HG03064 (cell line): ENCODE measurements around the gene MAN1A1.
"Not testable (repeated sequence)": the region's sequence is repeated elsewhere in the genome, so short reads cannot be mapped to it uniquely, and the experiment has no call there.

Experiments
- ATAC-seq: cut with Tn5 transposase; IDR thresholded peaks from one replicate; pipeline ENCODE4 v1.9.1; 2021; ENCODE audit warnings: low read depth; ENCODE audit not compliant: unreplicated experiment

Gene MAN1A1

DNA sequence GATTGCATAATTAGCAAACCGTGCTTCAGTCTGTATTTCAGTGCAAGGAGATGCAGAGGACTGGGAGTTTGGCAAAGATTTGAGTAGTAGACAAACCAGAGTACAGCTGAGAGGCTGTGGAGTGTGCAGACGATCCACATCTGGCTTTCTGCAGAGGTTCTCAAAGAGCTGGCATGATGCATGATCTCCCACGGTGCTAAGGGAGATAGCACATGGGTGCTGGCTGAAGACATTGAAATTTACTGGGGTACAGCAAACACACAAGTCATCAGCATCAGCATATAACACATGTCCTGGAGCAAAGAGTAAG, 192.1 kb downstream of the MAN1A1 start:
- ATAC-seq, result no peak

DNA sequence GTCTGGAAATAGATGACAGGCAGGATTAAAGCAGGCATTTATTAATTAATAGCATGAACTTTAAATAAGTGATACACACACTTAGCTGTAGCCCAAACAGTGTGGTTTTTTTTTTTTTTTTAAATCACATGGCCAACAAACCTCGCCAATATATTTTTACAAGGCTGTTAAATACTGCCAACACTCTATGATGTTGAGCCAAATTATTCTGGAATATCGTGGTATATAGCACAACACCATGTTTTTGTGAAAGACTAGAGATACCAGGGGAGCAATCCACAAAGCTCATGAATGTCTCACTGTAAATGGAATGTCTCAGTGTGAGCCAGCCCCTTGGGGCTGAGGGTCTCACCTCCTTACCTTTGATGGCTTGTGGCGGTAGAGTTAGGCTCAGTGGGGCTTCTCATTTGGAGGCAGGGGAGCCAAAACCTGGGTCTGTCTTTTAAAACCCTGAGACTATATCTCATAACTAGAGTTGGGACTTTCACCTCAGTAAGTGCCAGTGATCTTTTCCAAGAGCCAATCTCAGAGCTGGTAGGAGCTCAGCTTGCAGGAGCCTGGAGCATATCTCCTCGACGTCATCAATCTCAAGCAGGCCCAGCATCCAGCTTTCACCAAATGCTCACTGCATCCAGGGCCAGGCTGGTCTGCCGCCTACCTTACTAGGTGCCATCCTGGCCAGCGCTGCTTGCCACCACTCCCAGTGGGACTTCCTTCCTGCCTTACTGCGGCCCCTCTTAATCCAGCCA, 192.6 kb downstream of the MAN1A1 start:
- no peak for ATAC-seq

DNA sequence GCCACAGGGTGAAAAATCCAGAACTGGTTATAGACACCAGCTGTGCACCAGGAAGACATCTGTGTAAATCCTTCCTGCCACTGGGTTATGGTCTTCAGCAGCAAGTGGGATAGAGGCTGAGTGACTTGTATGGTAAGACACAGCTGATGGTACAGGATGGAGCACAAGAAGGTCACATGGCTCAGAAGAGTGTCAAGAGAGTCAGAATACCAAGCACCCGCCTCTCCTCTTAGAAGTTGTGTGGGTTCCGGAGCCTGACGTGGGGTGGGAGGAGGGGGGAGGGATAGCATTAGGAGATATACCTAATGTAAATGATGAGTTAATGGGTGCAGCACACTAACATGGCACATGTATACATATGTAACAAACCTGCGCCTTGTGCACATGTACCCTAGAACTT, 193.5 kb downstream of the MAN1A1 start:
- ATAC-seq, result not testable (repeated sequence)

DNA sequence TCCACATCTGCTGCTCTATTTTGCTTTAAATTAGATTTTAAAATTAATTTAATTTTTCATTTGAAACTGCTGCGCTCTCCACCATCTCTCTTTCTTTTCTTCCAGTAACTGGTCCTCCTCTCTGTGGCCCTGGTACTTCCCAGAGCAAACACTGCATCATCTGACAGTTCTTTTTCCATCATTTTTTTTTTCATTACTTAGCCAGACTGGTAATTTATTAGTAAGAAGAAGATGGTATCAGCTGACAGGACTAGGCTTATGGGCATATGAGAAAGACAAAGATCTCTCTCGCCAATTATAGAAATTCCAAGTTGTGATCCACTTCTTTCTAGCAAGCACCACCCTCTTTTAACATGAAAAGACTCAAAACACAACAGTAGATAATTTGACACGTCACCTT, 197.4 kb downstream of the MAN1A1 start:
- ATAC-seq, result no peak

DNA sequence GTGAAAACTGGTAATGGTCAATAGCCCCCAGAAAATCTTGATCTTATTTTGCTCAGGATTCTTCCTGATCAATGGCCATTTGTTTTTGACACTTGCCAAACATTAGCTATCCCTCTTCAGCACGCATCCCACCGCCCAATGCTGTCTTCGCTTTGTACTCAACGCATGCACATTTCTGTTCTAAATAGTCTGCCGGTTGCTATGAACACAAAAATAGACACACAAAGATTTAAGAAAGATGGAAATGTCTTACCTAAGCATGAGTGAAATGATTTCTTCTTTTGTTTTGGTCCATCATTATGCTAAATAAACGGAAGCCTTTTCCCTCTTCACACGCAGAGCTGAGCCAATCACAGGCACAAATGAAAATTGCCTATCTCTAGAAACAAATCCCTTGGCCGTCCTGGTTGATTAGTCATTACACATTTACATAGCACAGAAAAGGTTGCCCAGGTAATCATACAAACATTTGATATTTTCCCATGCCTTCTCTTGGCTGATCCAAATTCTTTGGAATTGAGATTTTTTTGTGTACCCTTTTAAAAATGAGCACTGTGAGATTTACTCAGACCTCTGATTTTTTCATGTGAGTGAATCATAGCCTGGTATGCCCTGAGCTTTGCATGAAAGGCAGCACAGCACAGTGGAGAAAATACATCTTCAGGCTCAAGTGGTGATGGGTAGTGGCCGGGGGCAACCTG, 200.6 kb downstream of the MAN1A1 start:
- no peak for ATAC-seq

DNA sequence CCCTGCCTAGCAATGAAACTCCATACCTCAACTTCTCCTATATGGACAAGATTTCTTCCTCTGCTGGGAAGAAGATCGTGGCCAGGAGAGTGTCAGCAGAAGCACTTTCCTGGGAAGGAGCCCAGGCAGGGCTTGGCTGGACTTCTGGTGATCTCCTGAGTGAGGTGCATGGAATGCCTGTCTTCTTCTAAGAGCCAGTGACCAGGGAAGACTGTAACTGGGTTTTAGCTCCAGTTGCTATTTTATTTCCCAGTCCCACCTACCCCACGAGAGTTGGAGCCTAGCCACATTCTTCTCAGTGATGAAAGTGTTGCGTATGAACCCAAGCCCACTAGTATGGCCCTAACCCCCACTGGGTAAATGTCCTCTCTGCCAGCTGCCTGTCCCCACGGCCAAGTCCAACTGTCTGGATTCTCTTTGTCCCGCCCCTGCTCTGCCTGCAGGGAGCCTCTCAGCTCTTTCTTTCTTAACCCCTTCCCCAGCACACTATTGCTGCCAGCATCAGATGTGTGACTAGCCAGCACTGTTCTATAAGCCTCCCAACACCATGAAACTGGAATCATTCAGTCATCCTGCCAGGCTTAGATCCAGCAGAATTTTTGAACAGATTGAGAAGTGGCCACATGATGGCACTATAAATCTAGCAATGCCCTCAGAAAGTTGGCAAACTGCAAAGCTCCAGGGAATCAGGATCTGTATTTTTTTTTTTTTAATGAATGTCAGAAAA, 201.3 kb downstream of the MAN1A1 start:
- ATAC-seq, result no peak

GRCh38 chr6:119147101-119148053, 202.2 kb downstream of the MAN1A1 start:
- ATAC-seq, result peak; percentile 93

GRCh38 chr6:119145111-119145510, 204.4 kb downstream of the MAN1A1 start:
- no peak for ATAC-seq

DNA sequence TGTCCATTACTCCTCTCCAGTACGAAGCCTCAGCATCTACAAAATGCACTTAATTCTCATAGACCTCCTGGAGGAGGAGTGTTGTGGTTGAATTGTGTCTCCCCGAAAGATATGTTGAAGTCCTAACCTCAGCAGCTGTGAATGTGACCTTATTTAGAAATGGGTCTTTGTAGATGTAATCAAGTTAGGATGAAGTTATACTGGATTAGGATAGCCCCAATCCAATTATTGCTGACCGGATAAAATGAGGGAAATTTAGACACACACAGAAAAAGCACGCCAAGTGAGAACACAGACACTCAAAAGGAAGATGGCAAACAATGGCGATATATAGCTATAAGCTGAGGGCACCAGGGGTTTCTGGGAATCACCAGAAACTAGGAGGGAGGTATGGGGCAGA, 206.9 kb downstream of the MAN1A1 start:
- no peak for ATAC-seq

GRCh38 chr6:119142041-119142440, 207.5 kb downstream of the MAN1A1 start:
- no peak for ATAC-seq

DNA sequence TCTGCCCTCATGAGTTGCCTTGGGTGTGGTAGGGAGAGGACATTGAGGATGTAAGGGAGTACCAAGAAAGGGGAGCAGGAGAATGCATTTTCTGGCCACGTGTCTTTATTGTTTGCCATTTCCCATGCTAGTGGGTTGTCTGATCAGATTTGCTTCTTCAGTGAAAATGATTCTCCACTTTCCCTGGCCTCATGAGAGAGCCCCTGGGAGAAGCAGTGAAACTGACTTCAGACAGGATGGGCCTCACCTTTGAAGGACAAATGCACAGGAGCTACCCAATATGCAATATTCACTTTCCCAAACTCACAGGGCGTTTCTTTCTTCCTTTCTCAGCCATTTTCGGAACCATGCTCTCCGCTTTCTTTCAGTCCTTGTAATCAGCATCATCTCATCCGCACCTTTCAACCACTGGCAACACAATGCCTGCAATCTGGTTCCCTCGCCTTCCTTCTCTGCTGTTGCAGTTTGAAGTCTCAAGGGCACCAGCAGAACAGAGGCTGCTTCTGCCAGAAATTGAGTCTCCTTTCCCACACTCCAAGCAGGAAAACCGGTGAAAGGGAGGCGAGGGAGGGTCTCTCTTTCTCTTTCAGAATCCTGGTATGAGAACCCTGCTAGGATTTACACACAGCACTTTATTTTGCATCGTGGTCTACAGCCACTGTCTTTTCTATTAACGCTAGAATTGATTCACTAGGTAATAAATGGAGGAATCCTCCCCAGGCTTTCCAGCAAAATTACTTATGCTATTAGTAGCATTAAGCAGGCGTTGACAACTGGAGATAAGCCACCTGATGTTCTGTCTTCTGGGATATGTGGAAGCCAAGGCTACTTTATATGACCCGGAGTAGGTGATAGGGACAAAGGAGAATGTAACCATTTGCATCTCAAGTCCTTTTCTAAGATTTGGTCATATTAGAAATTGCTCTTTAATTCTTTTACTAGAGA, 209.1 kb downstream of the MAN1A1 start:
- no peak for ATAC-seq

DNA sequence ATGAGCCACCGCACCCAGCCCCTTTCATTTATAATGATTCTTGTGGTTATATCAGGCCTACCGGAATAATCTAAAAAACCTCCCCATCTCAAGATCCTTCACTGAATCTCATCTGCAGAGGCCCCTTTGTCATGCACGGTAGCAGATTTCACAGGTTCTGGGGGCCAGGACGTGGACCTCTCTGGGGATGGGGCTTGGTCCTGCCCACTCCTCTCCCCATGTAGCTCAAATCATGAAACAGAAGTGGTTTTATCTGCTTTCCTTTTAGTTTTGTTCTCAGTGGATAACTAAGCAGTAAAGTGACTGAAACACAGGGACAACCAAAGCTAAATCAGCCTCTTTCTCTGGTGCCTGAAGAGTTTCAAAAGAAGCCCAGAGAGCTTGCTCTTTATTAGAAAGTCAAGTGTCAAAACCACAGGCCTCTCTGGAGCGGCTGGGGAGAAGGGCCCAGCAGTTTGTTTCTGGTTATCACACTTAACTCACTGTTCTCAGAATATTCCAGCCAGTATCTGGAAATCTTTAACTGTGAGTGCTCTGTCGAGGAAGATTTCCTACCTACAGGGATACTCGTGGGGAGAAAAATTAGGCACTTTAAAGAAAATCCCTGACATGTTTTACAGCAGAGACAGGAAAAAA, 210.5 kb downstream of the MAN1A1 start:
- ATAC-seq, result peak; percentile 92

- ATAC-seq, result no peak
These were observed 212.1 kb downstream of the MAN1A1 start for GRCh38 chr6:119137194-119138072.

DNA sequence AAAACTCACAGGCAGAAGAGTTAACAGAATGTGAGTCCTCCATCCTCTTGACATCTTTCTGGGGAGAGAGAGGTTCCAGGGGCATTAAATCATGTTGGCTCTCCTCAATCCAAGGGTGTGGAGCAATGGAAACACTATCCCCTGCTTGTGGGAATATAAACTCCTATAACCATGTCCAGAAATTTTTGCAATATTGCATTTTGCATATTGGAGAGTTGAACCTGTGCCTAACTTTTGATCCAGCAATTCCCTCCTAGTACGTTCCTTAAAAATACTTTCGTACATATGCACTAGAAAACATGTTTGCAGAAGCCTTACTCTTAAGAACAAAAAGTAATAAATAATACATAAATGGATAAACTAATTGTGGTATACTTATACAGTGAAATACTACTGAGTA, 214.8 kb downstream of the MAN1A1 start:
- no peak for ATAC-seq

GRCh38 chr6:119133400-119133799, 216.2 kb downstream of the MAN1A1 start:
- no peak for ATAC-seq

GRCh38 chr6:119132261-119132981, 217.1 kb downstream of the MAN1A1 start:
- ATAC-seq, result no peak

- ATAC-seq, result no peak
These were observed 219.5 kb downstream of the MAN1A1 start for GRCh38 chr6:119129968-119130484.
